ENCODE results near the gene PTCHD1. TPM values are rescaled to one million over a fixed set of nuclear protein-coding genes. Genes with fewer than 3 reads are reported as not detected.

PTCHD1 gene
- 0.53 and 1.0 TPM in 2 replicates for total RNA-seq (2014; rRNA removed; shearing (Covaris generic))
- polyA plus RNA-seq (2015; cell fraction: cytosol; rRNA removed) = 0.05 and 0.11 TPM in 2 replicates
- polyA plus RNA-seq (2015; cell fraction: nucleus; rRNA removed) = 0.15 and 0.18 TPM in 2 replicates

- no peak for DNase-seq (ENCODE audit: low read depth)
Measured at GRCh38 chrX:23334848-23335599, at the start of gene PTCHD1. PTCHD1 (plus strand) TSS chrX:23334849; CDS start chrX:23334876, 27 bp downstream.

DNA sequence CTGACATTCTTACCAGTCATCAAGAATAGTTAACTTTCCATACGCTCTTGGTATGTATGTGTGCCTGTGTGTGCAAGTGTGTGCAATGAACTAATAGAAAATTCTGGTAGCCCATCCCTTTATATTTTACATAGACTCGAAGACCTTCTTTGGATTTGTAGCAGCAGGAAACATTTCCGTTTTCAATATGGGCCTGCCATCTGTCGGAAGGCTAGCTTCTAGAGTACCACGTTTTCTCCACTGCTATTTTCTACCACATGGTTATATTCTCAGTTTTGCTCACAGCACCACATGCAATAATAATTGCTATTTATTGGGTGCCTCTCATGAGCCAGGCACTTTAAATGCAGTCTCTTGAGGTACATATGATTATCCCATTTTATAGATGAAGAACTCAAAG is 47.9 kb upstream of the PTCHD1 start:
- DNase-seq (ENCODE audit: low read depth) = no peak

DNA sequence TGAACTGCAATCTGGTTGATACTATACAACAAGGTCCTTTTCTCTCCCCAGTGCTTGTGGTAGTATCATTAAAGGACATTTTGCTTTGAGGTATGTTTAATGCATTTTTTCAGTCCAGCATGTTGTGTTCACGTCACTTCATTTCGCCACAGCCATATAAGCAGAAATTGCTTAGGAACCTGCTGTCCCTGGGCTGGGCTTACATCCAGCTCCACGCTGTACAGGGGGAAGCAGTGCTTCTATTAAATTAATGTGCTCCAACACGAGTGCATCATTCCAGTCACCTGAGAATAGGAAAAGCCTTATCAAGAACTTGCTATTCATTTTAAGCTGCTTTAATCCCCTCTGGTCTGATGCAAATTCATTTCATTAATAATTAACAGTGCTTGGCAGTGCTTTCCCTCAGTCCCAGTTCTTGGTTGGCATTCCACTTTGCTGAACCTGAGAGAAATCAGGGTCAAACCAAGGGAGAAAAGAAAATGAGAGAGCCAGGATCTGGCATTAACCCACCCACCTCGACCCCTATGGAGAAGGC is 47.4 kb upstream of the PTCHD1 start:
- DNase-seq (ENCODE audit: low read depth) = no peak

DNA sequence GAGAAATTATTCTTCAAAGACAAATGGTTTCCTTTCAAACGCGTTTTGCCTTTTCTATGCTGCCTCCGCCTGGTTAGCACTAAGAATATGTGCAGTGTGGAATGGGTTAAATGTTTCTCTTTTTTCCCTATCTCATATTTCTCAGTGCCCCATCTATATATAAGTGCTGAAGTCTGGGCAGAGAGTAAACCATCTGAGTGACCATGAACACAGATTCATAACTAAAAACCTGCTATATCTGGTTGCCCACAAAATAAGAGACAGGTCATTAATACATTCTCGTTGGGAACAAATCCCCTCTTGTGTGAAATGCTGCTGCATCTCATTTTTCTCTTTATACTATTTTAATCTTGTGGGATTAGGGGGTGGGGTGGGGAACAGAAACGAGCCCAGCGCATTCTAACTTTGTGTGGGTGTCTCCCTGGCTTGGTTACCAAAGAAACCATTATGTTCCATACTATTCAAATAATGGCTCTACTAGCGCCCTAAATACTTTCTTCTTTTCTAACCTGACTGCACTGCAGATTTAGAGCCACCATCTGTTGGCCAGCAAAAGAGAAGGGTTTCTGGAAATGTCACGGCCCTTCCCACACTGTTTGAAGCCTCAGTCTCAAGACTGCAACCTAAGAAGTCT is 42.2 kb upstream of the PTCHD1 start:
- DNase-seq (ENCODE audit: low read depth) = no peak

DNA sequence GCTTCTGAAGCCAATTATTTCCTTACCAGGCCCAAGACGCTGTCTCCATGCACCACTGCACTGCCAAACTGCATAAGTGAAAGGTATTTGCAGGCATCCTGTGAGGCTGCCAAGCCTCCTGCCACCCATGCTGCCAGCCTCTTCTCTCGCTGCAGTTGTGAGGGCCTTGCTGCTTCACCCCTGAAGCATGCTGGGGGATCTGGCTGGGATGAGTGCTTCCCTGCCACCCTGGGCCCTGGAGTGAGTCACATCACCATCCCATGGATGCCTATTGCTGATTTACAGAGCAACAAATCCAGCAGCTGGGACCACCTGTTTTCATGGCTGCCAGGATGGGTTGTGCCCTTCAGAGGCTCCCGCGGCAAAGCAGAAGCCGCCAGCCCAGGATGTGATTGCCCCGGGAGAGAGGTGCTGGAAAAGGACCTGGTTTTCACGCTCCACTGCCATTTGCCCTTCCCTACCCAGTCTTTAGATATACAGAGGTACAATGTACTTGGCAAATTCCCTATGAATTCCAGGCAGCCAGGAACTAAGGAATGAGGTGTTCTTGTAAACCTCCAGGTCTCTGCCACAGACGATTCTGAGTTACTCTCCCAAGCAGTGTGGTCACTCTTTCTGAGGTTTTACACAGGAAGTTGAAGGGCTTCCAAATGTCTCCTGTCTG is 41.5 kb upstream of the PTCHD1 start:
- peak; percentile 27 for DNase-seq (ENCODE audit: low read depth)

- no peak for DNase-seq (ENCODE audit: low read depth)
Measured at GRCh38 chrX:23304881-23305280, 29.8 kb upstream of the PTCHD1 start.

GRCh38 chrX:23311731-23312130 is 22.9 kb upstream of the PTCHD1 start:
- no peak for DNase-seq (ENCODE audit: low read depth)

- DNase-seq (ENCODE audit: low read depth) = no peak
Measured at GRCh38 chrX:23312136-23312535, 22.5 kb upstream of the PTCHD1 start.

DNA sequence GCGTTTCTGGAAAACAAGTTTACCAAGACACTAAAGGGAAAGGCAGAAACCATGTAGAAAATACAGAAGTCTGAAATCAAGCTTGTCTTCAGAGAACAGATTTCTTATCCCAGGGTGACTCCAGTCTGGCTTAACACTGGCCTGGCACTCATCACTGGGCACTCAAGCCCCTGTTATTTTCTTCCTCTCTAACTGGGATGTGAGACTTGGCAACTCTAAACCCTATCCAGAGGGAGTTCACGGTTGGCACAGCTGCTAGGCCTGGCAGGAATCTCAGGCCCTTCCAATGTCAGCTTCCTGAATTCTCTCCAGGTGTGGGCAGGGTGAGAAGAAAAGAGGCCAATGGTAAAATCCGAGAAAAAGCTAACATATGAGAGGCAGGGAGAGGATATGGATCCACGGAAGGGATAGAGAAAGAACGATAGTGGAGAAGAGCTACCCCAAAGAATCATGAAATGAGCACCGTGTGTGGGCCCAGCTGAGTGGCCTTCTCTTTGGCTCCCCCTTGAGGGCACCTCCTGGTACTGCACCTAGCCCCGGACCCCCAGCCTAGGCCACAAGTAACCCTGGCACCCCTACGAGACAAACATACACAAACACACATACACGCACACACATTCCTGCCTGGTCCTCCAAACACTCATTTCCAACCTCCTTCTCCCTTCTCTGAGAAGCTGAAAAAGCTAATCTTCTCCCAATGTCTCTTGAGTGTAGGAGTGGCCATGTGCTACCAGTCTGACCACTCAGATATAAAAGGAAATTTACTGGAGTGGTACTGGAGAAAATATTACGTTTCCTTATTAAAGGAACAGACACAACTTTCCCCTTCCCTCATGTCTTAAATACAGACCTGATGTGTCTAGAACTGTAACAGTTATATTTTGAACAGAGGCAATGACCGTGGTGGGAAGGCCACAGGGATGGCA is 16.6 kb upstream of the PTCHD1 start:
- DNase-seq (ENCODE audit: low read depth) = peak; percentile 34

DNA sequence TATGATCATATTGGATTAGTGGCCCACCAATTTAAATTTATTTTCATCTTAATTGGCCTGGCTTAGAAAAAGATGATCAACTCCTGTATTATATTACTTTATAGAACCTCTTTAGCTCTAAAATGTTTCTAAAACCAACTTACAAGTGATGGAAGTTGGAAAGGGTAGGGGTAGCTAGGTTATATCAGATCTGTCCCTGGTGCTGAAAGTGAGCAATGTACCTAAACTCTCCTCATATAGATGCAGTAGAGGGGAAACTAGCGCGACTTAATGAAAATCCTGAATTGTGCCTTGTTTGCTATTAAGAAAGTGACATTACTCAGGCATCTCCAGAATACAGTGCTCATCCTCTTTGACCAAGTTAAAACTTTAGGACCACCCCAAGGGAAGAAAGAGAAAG is 7.5 kb upstream of the PTCHD1 start:
- no peak for DNase-seq (ENCODE audit: low read depth)

- DNase-seq (ENCODE audit: low read depth) = no peak
Measured at GRCh38 chrX:23331701-23332100, 2.9 kb upstream of the PTCHD1 start.

DNA sequence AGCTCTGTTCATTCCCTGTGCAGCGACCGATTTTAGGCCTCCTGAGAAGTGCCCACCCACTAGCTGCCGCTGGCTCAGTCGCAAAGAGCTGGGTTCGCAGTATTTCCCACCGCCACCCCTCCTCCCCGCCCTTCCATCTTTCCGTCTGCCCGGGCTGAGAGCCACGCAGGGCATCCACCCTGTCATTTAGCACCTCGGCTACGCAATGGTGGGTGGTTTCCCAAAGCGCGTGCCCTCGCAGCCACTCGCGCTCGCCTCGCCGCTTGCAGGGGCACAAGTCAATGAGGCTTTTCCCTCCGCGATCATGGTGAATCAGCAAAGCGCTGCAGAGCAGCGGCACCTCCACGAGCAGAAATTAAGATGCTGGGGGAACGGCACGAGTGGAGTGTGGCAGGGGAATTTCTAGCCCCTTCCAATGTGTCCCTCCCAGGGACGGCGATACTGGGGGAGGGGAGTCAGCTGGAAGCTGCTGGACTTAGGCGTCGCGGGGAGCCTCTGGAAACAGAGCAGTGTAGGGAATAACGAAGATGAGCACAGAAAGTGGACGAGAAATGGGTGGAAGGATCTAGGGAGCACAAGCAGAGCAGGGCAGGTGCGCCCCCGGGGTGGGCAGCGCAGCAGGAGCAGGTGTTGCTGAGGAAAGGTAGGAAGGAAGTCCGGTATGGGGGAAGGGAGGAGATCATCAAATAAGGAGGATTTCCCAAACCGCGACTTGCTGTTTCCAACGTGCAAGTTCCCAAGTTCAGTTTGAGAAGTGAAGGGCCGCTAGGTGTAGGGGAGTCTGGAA is 2.4 kb upstream of the PTCHD1 start:
- DNase-seq (ENCODE audit: low read depth) = no peak

DNA sequence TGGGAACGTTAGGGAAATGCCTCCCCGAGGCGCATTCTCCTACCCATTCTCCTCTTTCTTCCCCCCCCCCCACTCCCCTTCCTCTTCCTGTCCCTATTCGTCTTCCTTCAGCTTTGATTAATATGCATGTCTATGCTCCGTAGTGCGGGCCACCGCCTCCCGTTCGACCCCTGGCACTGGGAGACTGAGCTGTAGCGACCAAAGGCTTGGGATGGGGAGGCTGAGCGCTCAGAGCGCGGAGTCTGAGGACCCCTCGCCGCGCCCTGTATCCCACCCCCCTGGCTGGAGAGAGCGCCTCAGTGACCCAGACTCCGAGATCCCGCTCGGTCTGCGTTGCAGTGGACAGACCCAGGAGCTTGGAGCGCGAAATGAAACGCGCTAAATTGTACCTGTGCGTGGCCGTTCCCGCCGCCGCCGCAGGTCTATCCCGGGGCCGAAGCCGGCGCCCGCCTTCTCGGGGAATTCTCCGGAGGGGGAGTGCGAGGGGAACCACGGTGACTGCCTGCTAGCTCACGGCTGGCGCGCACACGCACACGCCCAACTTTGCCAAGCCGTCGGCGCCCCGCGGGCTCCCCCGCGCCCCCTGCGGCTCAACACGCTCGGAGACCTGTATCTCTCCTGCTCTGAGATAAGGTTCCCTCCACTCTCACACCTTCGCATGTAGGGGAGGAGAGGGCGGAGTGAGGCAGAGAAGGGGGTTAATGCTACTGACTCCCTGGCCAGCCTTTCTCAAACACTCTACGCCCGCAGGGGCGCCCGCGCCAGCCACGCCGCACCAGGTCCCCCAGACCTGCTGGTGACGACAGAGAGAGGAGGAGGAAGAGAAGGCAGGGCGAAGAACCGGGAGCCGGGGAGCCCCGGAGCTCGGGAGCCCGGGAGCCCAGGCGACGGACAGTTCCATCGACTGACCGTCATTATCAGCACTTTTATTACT is 1.5 kb upstream of the PTCHD1 start:
- DNase-seq (ENCODE audit: low read depth) = no peak

- DNase-seq (ENCODE audit: low read depth) = no peak
Measured at GRCh38 chrX:23333842-23334520, 668 bp upstream of the PTCHD1 start.

- DNase-seq (ENCODE audit: low read depth) = no peak
Measured at GRCh38 chrX:23334521-23334847, 165 bp upstream of the PTCHD1 start.

DNA sequence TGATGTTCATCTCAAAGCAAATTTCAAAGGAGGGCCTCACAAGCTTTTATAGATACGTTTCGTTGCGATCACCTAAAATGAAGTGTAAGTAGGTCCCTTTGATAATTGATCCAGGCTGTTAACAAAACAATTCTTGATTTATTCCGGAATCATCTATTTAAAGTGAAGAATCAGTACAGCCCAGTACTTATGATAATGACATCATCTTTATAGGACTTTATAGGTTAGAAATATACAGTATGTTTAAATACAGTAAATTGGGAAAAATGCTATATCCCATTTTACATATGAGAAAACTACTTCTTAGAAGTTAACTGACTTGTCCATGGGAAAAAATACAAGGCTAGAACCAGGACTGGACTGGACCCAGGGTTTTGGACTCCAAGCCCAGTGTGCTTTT is 3.7 kb downstream of the PTCHD1 start:
- DNase-seq (ENCODE audit: low read depth) = no peak

GRCh38 chrX:23341452-23341851 is 6.8 kb downstream of the PTCHD1 start:
- peak; percentile 8 for DNase-seq (ENCODE audit: low read depth)

DNA sequence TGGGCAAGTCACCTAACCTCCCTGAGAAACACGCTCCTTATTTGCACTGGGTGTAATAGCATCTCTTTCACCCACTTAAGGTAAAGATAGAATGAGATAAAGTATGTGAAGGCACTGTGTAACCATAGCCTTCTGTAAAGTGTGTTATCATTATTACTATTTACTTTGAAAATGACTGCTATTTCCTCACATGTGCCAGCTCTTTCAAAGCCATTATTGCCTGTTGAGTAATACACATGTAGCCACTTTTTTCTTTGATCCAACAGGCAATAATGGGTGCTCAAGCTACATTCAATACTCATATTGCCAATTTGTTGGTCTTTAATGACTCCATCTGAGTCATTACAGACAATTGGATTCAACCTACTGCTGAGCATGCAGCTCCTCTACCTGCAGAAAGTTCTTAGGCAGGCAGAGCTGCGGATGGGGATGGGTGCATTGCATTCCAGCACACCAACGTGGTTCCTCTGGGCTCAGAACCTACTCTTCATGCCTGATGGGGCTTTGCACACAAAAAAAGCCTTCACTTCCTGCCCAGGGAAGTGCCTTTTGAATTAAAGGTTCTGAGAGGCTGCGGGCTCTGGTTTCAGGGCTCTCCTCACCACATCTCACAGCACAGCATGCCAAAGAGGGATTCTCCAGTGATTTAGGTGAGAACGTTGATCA is 9.7 kb downstream of the PTCHD1 start:
- no peak for DNase-seq (ENCODE audit: low read depth)
